ENCODE data around the gene PSMD4. TPM values are rescaled to one million over a fixed set of nuclear protein-coding genes. Genes with fewer than 3 reads are reported as not detected.

Gene PSMD4
- polyA plus RNA-seq, 2 of the 4 experiments (the other 2 are of a cell fraction), result 207 to 265 TPM

- H3K4me1 ChIP-seq, result peaks cover 4% of the 10 kb centered on the region; the same call in 1 of the 3 replicates
- ChIA-PET CTCF (interaction anchor here (0.9 to 2.7 kb wide), 3 partner anchors 10 to 130 kb away, joined by 3 to 8 read pairs (median 4); no protein-coding TSS in a partner anchor), POLR2A (no interaction called here)
- TF ChIP-seq, protein P1, sequence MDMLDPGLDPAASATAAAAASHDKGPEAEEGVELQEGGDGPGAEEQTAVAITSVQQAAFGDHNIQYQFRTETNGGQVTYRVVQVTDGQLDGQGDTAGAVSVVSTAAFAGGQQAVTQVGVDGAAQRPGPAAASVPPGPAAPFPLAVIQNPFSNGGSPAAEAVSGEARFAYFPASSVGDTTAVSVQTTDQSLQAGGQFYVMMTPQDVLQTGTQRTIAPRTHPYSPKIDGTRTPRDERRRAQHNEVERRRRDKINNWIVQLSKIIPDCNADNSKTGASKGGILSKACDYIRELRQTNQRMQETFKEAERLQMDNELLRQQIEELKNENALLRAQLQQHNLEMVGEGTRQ (IDR thresholded peaks at IDR 0.05), result no peak
- TF ChIP-seq FOXS1 (CRISPR knock-in tag; IDR thresholded peaks at IDR 0.05) (no peak), MAX (IDR thresholded peaks at IDR 0.05) (no peak), POLR2A (IDR thresholded peaks at IDR 0.05; ENCODE audit: low read length) (no peak), NR3C1 (IDR thresholded peaks at IDR 0.05) (no peak), PHF8 (IDR thresholded peaks at IDR 0.05; ENCODE audit: borderline replicate concordance, low read depth) (no peak), KDM1A (IDR thresholded peaks at IDR 0.05; ENCODE audit: low read depth) (no peak), GATA3 (IDR thresholded peaks at IDR 0.05; ENCODE audit: borderline replicate concordance) (no peak), BHLHE40 (IDR thresholded peaks at IDR 0.05; ENCODE audit: low read depth, low read length) (no peak), FOSL2 (IDR thresholded peaks at IDR 0.05) (no peak), FOSL2 (CRISPR knock-in tag; IDR thresholded peaks at IDR 0.05) (no peak), HOXB13 (CRISPR knock-in tag; IDR thresholded peaks at IDR 0.05; ENCODE audit: low read depth) (no peak), HES2 (IDR thresholded peaks at IDR 0.05) (no peak), NFE2L2 (conservative IDR thresholded peaks at IDR 0.05; ENCODE audit: low read length) (no peak), POLR2AphosphoS2 (conservative IDR thresholded peaks at IDR 0.05; ENCODE audit: low read length) (no peak), RCOR1 (IDR thresholded peaks at IDR 0.05; ENCODE audit: low read depth, low read length) (no peak), HEYL (CRISPR knock-in tag; IDR thresholded peaks at IDR 0.05) (no peak)
- DNase-seq (ENCODE audit: low read depth in 1 of 2, low spot score in 1 of 2), result no peak
- ATAC-seq, result no peak
- FAIRE-seq, result no peak
- no peak overlapping the region for H3K4me2 ChIP-seq
- H3K27ac ChIP-seq, result no peak overlapping the region
- WGBS (ENCODE audit: missing lambda C conversion rate), result 70% methylated on average over 1 of the region's 1 CpG
- no peak overlapping the region for H3K4me3 ChIP-seq
- H3K9me3 ChIP-seq, result no peaks in the 10 kb centered on the region
These were observed 43.7 kb upstream of the PSMD4 start for GRCh38 chr1:151210830-151211229.

GRCh38 chr1:151211972-151212705 lies 42.4 kb upstream of the PSMD4 start:
- no peak overlapping the region for H3K4me2 ChIP-seq
- no peak overlapping the region for H3K4me3 ChIP-seq
- ChIA-PET CTCF (interaction anchor here (1.3 to 3.5 kb wide), 5 partner anchors 17 to 129 kb away, joined by 3 to 9 read pairs (median 6); no protein-coding TSS in a partner anchor), POLR2A (interaction anchor here (0.7 kb wide), 1 partner anchor 222 kb away, joined by 3 read pairs; no protein-coding TSS in a partner anchor)
- FAIRE-seq, result no peak
- WGBS (ENCODE audit: missing lambda C conversion rate), result 92% methylated on average over 15 of the region's 15 CpGs
- DNase-seq (ENCODE audit: low read depth in 1 of 2, low spot score in 1 of 2), result no peak
- peaks cover 4% of the 10 kb centered on the region; the same call in 1 of the 3 replicates for H3K4me1 ChIP-seq
- ATAC-seq, result no peak; a peak in 1 of 6 replicates
- TF ChIP-seq CEBPB (IDR thresholded peaks at IDR 0.05), result no peak
- no peak for TF ChIP-seq RCOR1 (IDR thresholded peaks at IDR 0.05; ENCODE audit: low read depth, low read length)
- TF ChIP-seq TP53 (CRISPR knock-in tag; IDR thresholded peaks at IDR 0.05), result no peak
- TF ChIP-seq HOXB5 (CRISPR knock-in tag; IDR thresholded peaks at IDR 0.05), result no peak
- no peak for TF ChIP-seq KDM1A (IDR thresholded peaks at IDR 0.05; ENCODE audit: low read depth)
- TF ChIP-seq EHMT2 (IDR thresholded peaks at IDR 0.05; ENCODE audit: low read depth), result no peak
- no peak for TF ChIP-seq NFE2L2 (conservative IDR thresholded peaks at IDR 0.05; ENCODE audit: low read length)
- TF ChIP-seq POLR2AphosphoS2 (conservative IDR thresholded peaks at IDR 0.05; ENCODE audit: low read length), result no peak
- TF ChIP-seq TFCP2L1 (CRISPR knock-in tag; IDR thresholded peaks at IDR 0.05), result no peak
- TF ChIP-seq HOXB13 (CRISPR knock-in tag; IDR thresholded peaks at IDR 0.05; ENCODE audit: low read depth), result no peak
- no peak for TF ChIP-seq FOSB (CRISPR knock-in tag; IDR thresholded peaks at IDR 0.05)
- TF ChIP-seq ELK1 (IDR thresholded peaks at IDR 0.05; ENCODE audit: low read depth, low read length), result no peak
- TF ChIP-seq JUNB (IDR thresholded peaks at IDR 0.05), result no peak
- TF ChIP-seq GATA3 (IDR thresholded peaks at IDR 0.05; ENCODE audit: borderline replicate concordance), result no peak
- TF ChIP-seq, protein P2, sequence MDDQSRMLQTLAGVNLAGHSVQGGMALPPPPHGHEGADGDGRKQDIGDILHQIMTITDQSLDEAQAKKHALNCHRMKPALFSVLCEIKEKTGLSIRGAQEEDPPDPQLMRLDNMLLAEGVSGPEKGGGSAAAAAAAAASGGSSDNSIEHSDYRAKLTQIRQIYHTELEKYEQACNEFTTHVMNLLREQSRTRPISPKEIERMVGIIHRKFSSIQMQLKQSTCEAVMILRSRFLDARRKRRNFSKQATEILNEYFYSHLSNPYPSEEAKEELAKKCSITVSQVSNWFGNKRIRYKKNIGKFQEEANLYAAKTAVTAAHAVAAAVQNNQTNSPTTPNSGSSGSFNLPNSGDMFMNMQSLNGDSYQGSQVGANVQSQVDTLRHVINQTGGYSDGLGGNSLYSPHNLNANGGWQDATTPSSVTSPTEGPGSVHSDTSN (IDR thresholded peaks at IDR 0.05), result no peak
- TF ChIP-seq PHF8 (IDR thresholded peaks at IDR 0.05; ENCODE audit: borderline replicate concordance, low read depth), result no peak
- TF ChIP-seq, protein P3, sequence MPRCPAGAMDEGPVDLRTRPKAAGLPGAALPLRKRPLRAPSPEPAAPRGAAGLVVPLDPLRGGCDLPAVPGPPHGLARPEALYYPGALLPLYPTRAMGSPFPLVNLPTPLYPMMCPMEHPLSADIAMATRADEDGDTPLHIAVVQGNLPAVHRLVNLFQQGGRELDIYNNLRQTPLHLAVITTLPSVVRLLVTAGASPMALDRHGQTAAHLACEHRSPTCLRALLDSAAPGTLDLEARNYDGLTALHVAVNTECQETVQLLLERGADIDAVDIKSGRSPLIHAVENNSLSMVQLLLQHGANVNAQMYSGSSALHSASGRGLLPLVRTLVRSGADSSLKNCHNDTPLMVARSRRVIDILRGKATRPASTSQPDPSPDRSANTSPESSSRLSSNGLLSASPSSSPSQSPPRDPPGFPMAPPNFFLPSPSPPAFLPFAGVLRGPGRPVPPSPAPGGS (IDR thresholded peaks at IDR 0.05), result no peak
- TF ChIP-seq ZFP36 (IDR thresholded peaks at IDR 0.05; ENCODE audit: borderline replicate concordance, partially characterized antibody), result no peak
- no peak overlapping the region for H3K27ac ChIP-seq
- no peaks in the 10 kb centered on the region for H3K9me3 ChIP-seq
